A549 (cell line): Measurements from ENCODE around the gene SAPCD1. TPM values are rescaled to one million over a fixed set of nuclear protein-coding genes. Genes with fewer than 3 reads are reported as not detected.

Experiments used
- ATAC-seq, 2 experiments: fragments of 200-7000 bp in 1 of 2; fragments of >200 bp in 1 of 2; cut with Nextera tagmentation in 1 of 2; cut with Tn5 transposase in 1 of 2; 3 replicates each; pipeline versions ENCODE4 v1.8.0 to v1.9.1; 2018 to 2020; ENCODE audit warnings: mild to moderate bottlenecking in 1 of 2, moderate library complexity in 1 of 2
- CTCF ChIA-PET: fragments of 300-600 bp; sonication (Branson Sonifier 250); formaldehyde crosslinking; extraction: SDS; loops from one replicate; lab custom pipeline; 2021; ENCODE audit warnings: antibody characterized with exemption, inconsistent platforms; lab: Yijun Ruan, JAX
- POLR2A ChIA-PET: fragments of 350-600 bp; formaldehyde crosslinking; extraction: SDS; loops from one replicate; lab custom pipeline; 2021; ENCODE audit warnings: antibody characterized with exemption, inconsistent platforms; lab: Yijun Ruan, JAX
- DNase-seq, 2 experiments: peaks; one replicate each; pipeline versions ENCODE4 v3.0.0 to v3.0.0-alpha.2; 2011 to 2016; ENCODE audit warnings: low read depth in 1 of 2, low spot score in 1 of 2
- FAIRE-seq: peaks from 2 replicates; lab custom pipeline; 2011; peaks lifted over from hg19 to GRCh38; lab: Jason Lieb, UNC
- H3K27ac ChIP-seq, 2 experiments: fragments of >200 bp; sonication (Bioruptor Twin); formaldehyde crosslinking; 3 replicates each; pipeline ENCODE4 v1.5.1; 2016 to 2017
- H3K4me1 ChIP-seq: fragments of >200 bp; sonication (Bioruptor Twin); formaldehyde crosslinking; 3 replicates; pipeline ENCODE4 v1.6.1; 2016
- H3K4me2 ChIP-seq: fragments of >200 bp; sonication (Bioruptor Twin); formaldehyde crosslinking; 3 replicates; pipeline ENCODE4 v1.6.1; 2016
- H3K4me3 ChIP-seq: fragments of >200 bp; sonication (Bioruptor Twin); formaldehyde crosslinking; 3 replicates; pipeline ENCODE4 v1.5.1; 2016
- H3K9me3 ChIP-seq: fragments of >200 bp; sonication (Bioruptor Twin); formaldehyde crosslinking; 3 replicates; pipeline ENCODE4 v1.6.1; 2016
- ATOH8 ChIP-seq: fragments of 250-450 bp; sonication (Bioruptor Pico); IDR thresholded peaks from 2 replicates; pipeline ENCODE4 v1.5.0; 2020; ENCODE audit warnings: low read depth, mild to moderate bottlenecking, moderate library complexity
- BCL3 ChIP-seq: fragments of >200 bp; sonication (Bioruptor Twin); formaldehyde crosslinking; IDR thresholded peaks from 3 replicates; pipeline ENCODE4 v1.6.1; 2016
- BHLHE40 ChIP-seq: IDR thresholded peaks from 2 replicates; pipeline ENCODE4 v1.6.1; 2012; ENCODE audit warnings: low read depth, low read length, inconsistent platforms
- CHD2 ChIP-seq: fragments of 150-350 bp; IDR thresholded peaks from 2 replicates; pipeline ENCODE4 v1.6.1; 2014; ENCODE audit warnings: low read length; ENCODE audit not compliant: partially characterized antibody
- E2F6 ChIP-seq: IDR thresholded peaks from 2 replicates; pipeline ENCODE4 v1.6.1; 2012; ENCODE audit warnings: low read depth, borderline replicate concordance
- ESRRA ChIP-seq: fragments of 150-350 bp; IDR thresholded peaks from 2 replicates; pipeline ENCODE4 v1.6.1; 2014; ENCODE audit warnings: mild to moderate bottlenecking, low read length, borderline replicate concordance
- FOSL2 ChIP-seq, 2 experiments: fragments of 450-650 bp in 1 of 2; fragments of >200 bp in 1 of 2; sonication (Bioruptor Twin) in 1 of 2; formaldehyde crosslinking; IDR thresholded peaks; 2 replicates each; pipeline versions ENCODE4 v1.5.0 to v1.6.1; 2016 to 2020; ENCODE audit warnings: mild to moderate bottlenecking in 1 of 2, moderate library complexity in 1 of 2
- GATA3 ChIP-seq: IDR thresholded peaks from 2 replicates; pipeline ENCODE4 v1.6.1; 2012; ENCODE audit warnings: borderline replicate concordance
- HDAC2 ChIP-seq: fragments of 200-600 bp; sonication (generic); IDR thresholded peaks from 2 replicates; pipeline ENCODE4 v1.6.1; 2016
- HES2 ChIP-seq: fragments of >200 bp; sonication (Bioruptor Twin); formaldehyde crosslinking; IDR thresholded peaks from 2 replicates; pipeline ENCODE4 v1.6.1; 2016
- HEYL ChIP-seq: fragments of 250-450 bp; sonication (Bioruptor Pico); IDR thresholded peaks from 2 replicates; pipeline ENCODE4 v1.8.0; 2021; ENCODE audit warnings: mild to moderate bottlenecking, moderate library complexity
- HOXB5 ChIP-seq: fragments of 250-450 bp; sonication (Bioruptor Pico); IDR thresholded peaks from 2 replicates; pipeline ENCODE4 v1.5.0; 2020; ENCODE audit warnings: mild to moderate bottlenecking, moderate library complexity
- KDM1A ChIP-seq: fragments of 200-600 bp; sonication (generic); IDR thresholded peaks from 2 replicates; pipeline ENCODE4 v1.6.1; 2016; ENCODE audit warnings: low read depth, mild to moderate bottlenecking
- NFE2L2 ChIP-seq: fragments of 150-350 bp; conservative IDR thresholded peaks from 2 replicates; pipeline ENCODE4 v1.6.1; 2014; ENCODE audit warnings: low read length
- PBX3 ChIP-seq: IDR thresholded peaks from 2 replicates; pipeline ENCODE4 v1.6.1; 2012
- PHF8 ChIP-seq: fragments of 200-600 bp; sonication (generic); IDR thresholded peaks from 2 replicates; pipeline ENCODE4 v1.6.1; 2016; ENCODE audit warnings: low read depth, mild to moderate bottlenecking, antibody characterized with exemption, moderate library complexity, borderline replicate concordance
- POLR2AphosphoS2 ChIP-seq: conservative IDR thresholded peaks from 2 replicates; pipeline ENCODE4 v1.6.1; 2012; ENCODE audit warnings: low read length, improper control_type of control experiment, inconsistent platforms
- RARB ChIP-seq: fragments of 250-450 bp; sonication (Bioruptor Pico); IDR thresholded peaks from 2 replicates; pipeline ENCODE4 v1.8.0; 2021; ENCODE audit warnings: mild to moderate bottlenecking, moderate library complexity
- REST ChIP-seq: fragments of 200-600 bp; sonication (generic); IDR thresholded peaks from 2 replicates; pipeline ENCODE4 v1.6.1; 2016; ENCODE audit warnings: antibody characterized with exemption, mild to moderate bottlenecking, moderate library complexity
- RFX5 ChIP-seq: fragments of 450-650 bp; IDR thresholded peaks from 2 replicates; pipeline ENCODE4 v1.7.1; 2014; ENCODE audit warnings: antibody characterized with exemption, mild to moderate bottlenecking, moderate library complexity
- USF2 ChIP-seq: fragments of 450-650 bp; IDR thresholded peaks from 2 replicates; pipeline ENCODE4 v1.6.1; 2014; ENCODE audit warnings: antibody characterized with exemption
- ZFP36 ChIP-seq: fragments of 450-650 bp; IDR thresholded peaks from 2 replicates; pipeline ENCODE4 v1.6.1; 2014; ENCODE audit warnings: borderline replicate concordance; ENCODE audit not compliant: partially characterized antibody
- ZSCAN20 ChIP-seq: fragments of 250-450 bp; sonication (Bioruptor Pico); IDR thresholded peaks from 2 replicates; pipeline ENCODE4 v1.8.0; 2022; ENCODE audit warnings: mild to moderate bottlenecking, moderate library complexity
- WGBS: methylation state at CpG from one replicate; pipeline ENCODE4 v1.1.6; 2017; ENCODE audit errors: missing lambda C conversion rate; 5-methylcytosine and 5-hydroxymethylcytosine counted together
- polyA plus RNA-seq, 4 experiments: library from polyadenylated mRNA; depleted of rRNA in 3 of 4; stranded (reverse); fragments of >200 nt; fragmentation: RNase III in 1 of 4; extraction: RNeasy Plus Mini Kit Qiagen cat#74134 plus additional on column Dnase treatment in 1 of 4; gene quantifications; 2 replicates in 3 of 4; 3 replicates in 1 of 4; pipeline ENCODE4 v1.2.3, GENCODE V29; 2011 to 2017

Gene SAPCD1
- polyA plus RNA-seq, 2 of the 4 experiments (the other 2 are of a cell fraction), result 5.8 to 6.9 TPM

- Histone ChIP-seq H3K4me3 (no peak overlapping the region), H3K4me1 (peaks cover 27% of the 10 kb centered on the region), H3K4me2 (no peak overlapping the region), H3K27ac (no peak overlapping the region)
- FAIRE-seq, result no peak
- no peak for DNase-seq
- CTCF ChIA-PET, result interaction anchor here (0.8 to 2.1 kb wide), 2 partner anchors 13 to 27 kb away, joined by 3 to 4 read pairs; no protein-coding TSS in a partner anchor
- no peak for TF ChIP-seq GATA3
- no peak for TF ChIP-seq ESRRA
- no peak for TF ChIP-seq RARB (CRISPR knock-in tag)
- no peak for TF ChIP-seq HOXB5
- TF ChIP-seq E2F6, result no peak
- TF ChIP-seq RFX5, result no peak
- TF ChIP-seq FOSL2 (IDR thresholded peaks at IDR 0.05), result no peak
- TF ChIP-seq FOSL2 (CRISPR knock-in tag; IDR thresholded peaks at IDR 0.05), result no peak
- TF ChIP-seq PBX3, result no peak
- TF ChIP-seq, all 56 proteins: peak for 0
- no peaks in the 10 kb centered on the region for H3K9me3 ChIP-seq
- no peak for ATAC-seq
- WGBS, result 98% methylated on average over 3 of the region's 3 CpGs
- POLR2A ChIA-PET, result no interaction called here
These were observed 19.6 kb upstream of the SAPCD1 start for GRCh38 chr6:31742894-31743293.

- peaks cover 14% of the 10 kb centered on the region for H3K4me1 ChIP-seq
- ATAC-seq (no peak), DNase-seq (no peak), FAIRE-seq (no peak)
- H3K27ac ChIP-seq, result no peak overlapping the region
- H3K4me2 ChIP-seq, result no peak overlapping the region
- TF ChIP-seq HDAC2 (no peak), BHLHE40 (no peak), HEYL (CRISPR knock-in tag) (no peak), ZSCAN20 (CRISPR knock-in tag) (no peak), NFE2L2 (no peak), KDM1A (no peak), CHD2 (no peak), HES2 (no peak), E2F6 (no peak), ATOH8 (CRISPR knock-in tag) (no peak), USF2 (no peak), REST (no peak), ZFP36 (no peak), BCL3 (no peak), PHF8 (no peak), POLR2AphosphoS2 (no peak)
- ChIA-PET POLR2A (no interaction called here), CTCF (interaction anchor here (1.2 kb wide), 1 partner anchor 32 kb away, joined by 3 read pairs; no protein-coding TSS in a partner anchor)
- no peaks in the 10 kb centered on the region for H3K9me3 ChIP-seq
- H3K4me3 ChIP-seq, result no peak overlapping the region
- 79% methylated on average over 1 of the region's 1 CpG for WGBS
These were observed 18.0 kb upstream of the SAPCD1 start for GRCh38 chr6:31744422-31744821.
